Cortex of kidney (tissue), 1 donor: ENCODE data around the gene COL12A1.
A peak's percentile ranks its signal among the peaks of the same experiment; 100 is the strongest.

Experiments used
- DNase-seq: peaks from one replicate; lab custom pipeline; 2025; lab: John Stamatoyannopoulos, UW

Gene COL12A1

DNA sequence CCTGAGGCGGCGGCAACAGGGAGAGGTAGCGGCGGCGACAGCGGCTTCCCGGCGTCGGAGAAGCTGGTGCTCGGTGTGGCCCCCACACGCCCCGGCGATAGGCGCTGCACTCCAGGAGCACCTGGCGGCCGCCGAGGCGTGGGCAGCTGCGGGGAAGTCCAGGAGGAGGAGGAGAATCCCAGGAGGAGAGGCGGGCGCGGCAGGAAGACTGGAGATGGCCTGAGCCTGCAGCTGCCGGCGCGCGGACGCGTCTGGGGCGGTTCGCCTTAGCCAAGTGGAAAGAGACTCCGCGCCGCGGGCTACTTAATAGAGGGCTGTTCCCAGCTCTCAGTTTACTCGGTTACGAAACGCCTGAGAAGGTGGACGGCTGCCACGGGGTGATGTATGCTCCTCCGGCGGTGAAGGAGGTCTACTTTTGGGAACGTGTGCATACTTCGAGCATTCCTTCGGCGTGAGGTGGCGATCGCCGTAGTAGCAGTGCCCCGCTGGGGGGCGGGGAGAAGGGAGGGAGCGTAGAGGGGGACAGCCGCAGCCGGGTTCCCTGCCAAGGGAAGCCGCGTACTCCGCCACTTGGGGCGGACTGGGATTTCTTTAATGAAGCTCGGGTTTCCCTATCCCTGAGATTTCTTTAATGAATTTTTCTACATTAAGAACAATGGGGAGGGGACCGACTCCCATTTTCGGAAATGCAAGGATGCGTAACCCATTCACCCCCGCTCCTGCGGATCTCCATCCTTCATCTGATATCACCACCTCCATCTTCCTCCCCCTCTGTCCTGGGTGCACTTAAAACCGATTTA lies at the start of gene COL12A1:
Gene COL12A1 (minus strand): TSS at position 278 of the 800 bp plus-strand sequence. CDS start 3,261 bp downstream, outside the sequence.
- DNase-seq: no peak

DNA sequence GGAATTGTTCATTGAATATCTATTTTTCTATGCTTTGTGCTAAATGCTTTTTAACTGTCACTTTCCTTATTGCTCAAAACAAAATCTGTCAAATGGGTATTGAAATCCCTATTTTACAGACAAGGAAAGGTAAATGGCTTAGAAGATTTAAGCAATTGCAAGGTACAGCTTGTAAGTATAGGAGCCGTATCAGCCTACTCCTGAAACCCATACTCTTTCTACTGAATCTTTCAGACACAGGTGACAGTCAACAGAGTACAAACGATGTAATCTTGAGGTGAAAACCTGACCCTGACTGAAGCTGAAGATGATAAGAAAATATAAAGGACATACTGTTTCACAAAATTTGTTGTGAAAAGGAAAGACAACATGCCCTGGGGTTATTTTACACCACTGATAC lies 44.7 kb upstream of the COL12A1 start:
- DNase-seq: no peak

DNA sequence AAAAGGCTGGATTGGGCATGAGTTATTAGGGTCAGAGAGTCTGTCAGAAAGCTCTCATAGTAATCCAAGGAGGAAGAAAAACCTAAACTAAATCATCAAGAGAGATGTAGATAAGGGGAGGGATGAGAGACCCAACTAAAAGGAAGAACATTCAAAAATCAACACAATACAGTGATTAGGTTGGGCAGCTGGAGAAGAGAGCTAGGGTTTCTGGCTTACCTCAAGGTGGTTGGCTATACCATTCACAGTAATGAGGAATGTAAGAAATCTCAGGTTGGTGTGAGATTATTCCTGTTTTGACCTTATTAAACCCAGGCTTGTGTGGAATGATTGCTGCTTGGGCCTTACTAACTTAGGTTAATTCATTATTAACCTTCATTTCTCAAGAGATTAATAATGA lies 44.0 kb upstream of the COL12A1 start:
- no peak for DNase-seq

DNA sequence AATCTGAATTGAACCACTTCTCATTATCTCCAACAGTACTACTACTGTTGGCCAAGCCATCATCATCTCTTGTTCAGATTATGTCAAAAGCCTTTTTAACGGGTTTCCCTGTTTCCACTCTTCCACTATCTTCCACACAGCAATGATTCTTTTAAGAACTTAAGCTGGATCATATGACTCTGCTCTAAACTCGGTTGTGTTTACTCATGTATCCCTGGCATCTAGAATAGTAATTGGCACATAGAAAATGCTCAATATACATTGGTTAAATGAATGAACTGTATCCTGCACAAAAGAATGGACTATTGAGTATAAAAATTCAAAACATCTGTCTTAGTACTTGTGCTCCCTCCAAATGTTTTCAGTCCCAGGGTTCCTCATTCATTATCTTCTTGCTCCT lies 40.5 kb upstream of the COL12A1 start:
- no peak for DNase-seq

DNA sequence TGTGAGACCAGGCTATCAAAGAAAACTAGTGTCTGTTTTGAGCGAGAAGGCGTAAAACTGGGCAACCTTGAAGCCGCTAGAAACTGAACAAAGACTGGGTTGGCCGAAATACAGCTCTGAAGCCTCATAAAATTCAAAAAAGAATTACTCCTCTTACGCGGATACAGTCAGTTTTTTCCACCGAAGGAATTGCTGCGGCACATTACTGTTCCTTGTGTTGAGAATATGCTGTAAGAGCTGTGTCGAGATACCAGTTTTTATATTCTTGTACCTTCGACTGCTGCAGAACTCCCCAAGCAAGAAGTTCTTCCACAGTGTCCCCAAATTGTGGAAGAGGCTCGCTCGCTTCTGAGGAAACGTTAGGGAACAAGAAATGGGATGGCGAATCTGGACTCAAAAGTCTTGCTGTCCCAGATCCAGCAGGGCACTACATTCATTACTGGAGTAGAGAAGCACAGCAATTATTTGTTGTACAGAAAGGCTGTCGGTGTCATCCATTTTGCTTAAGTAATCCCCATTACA lies 38.3 kb upstream of the COL12A1 start:
- DNase-seq: no peak

DNA sequence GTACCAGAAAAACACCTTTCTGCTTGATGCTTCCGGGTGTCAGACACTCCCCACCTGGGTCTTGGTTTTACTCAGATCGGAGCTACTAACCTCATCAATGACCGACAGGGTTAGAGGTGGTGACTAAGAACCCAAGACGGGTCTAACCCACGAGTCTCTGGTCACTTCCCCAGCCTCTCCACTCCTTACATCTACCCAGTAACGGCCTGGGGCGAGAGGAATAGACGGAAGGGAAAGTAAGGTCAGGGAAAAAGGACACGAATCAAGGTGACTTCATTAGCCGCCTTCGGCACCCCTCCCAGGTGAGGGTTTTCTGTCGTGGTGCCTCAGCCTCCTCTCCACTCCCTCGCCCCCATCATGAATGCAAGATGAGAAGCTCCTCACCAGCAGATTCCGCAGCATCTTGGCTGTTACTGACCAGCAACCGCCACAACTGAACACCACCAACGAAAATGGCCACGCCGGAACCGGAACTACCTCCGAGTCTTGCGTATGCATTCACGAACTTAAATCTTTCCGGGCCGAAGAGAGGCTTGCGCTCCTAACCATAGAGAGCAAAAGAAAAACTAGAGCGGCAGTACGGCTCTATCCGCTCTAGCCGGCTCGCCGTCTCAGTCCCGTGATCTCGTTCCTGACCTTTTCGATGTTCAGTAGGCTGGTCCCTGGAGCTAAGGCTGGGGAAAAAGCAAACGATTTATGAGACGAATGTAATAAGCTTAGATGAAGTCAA lies 37.6 kb upstream of the COL12A1 start, which contains the start of gene COX7A2:
Gene COX7A2 (minus strand): TSS at position 469 of the 730 bp plus-strand sequence. CDS start 67 bp downstream, at position 402.
- peak; percentile 11 for DNase-seq

DNA sequence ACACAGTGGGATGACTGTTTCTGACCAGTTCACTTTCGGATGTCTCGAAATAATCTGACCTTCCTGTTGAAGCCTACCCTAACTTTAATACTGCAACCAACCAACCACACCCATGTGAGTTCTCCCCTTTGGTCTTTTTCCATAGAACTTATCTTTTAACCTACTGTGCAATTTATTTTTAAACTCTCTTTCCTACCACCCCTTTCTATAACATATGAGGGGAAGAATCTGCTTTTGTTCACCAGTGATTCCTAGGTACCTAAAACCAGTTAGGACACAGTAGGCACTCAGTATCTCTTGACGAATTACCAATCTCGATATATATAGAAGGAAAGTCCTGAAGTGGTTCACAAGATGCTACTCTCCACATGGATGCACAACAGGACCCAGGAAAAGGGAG lies 30.8 kb upstream of the COL12A1 start:
- DNase-seq: no peak

DNA sequence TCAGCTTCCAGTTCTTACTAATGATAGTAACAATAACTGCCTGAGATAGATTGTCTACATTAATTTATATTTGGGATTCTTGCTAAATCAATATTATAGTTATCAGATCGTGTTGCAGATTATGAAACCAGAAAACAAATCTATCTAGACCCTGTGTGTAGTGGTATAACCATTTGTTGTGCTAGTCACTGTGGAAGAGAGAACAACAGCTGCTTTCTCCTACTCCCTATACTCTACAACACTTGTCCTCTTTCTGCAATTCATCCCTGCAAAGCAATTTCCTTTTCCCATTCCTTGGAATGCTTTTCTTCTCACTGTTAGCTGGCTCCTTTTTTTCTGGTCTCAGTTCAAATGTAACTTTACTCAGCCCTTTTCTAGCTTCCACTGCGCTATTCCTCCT lies 29.4 kb upstream of the COL12A1 start:
- no peak for DNase-seq

DNA sequence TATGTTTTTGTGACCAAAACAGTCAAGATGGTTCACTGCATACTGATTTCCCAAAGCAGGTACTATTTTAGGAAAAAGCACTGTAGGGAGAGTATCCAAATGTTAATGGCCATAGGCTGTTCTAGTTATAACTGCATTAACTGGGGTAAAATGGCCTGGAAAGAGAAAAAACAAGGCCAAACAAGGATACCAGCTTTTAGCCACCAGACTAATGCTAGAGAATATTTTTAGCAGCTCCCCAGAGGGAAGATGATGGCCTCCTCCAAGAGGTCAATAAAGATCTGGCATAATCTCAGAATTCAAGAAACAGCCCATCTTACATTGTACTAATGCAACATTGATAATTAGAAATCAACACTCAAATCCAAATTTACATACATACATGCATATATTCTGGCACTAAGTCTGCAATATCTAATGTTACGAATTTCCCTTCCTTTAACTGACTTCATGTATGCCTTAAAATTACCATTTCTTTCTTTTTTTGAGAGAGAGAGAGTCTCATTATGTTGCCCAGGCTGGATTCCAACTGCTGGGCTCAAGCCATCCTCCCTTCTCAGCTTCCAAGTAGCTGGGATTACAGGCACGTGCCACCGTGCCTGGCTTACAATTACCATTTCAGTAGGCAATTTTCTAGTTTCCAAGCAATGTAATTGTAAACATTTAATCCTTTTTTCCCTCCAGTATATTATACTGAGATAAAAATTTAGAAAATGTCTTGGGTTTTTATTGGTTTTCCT lies 28.4 kb upstream of the COL12A1 start:
- no peak for DNase-seq

DNA sequence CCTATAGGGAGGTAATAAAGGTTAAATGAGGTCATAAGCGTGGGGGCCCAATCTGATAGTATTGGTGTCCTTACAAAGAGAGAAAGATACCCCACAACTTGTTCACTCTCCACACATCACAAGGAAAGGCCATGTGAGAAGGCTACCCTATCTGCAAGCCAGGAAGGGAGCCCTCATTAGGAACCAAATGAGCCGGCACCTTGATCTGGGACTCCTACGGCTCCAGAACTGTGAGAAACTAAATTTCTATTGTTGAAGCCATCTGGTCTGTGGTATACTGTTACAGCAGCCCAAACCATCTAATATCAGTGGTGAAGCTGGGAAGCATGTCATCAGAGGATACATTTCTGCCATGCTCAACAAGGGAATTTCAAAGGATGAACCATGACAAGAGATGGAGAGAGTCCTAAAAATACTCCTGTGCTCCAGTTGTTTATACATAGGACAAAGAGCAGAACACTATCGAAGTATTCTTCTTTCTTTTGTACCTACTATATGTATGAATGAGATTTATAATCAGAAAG lies 27.3 kb upstream of the COL12A1 start:
- no peak for DNase-seq

DNA sequence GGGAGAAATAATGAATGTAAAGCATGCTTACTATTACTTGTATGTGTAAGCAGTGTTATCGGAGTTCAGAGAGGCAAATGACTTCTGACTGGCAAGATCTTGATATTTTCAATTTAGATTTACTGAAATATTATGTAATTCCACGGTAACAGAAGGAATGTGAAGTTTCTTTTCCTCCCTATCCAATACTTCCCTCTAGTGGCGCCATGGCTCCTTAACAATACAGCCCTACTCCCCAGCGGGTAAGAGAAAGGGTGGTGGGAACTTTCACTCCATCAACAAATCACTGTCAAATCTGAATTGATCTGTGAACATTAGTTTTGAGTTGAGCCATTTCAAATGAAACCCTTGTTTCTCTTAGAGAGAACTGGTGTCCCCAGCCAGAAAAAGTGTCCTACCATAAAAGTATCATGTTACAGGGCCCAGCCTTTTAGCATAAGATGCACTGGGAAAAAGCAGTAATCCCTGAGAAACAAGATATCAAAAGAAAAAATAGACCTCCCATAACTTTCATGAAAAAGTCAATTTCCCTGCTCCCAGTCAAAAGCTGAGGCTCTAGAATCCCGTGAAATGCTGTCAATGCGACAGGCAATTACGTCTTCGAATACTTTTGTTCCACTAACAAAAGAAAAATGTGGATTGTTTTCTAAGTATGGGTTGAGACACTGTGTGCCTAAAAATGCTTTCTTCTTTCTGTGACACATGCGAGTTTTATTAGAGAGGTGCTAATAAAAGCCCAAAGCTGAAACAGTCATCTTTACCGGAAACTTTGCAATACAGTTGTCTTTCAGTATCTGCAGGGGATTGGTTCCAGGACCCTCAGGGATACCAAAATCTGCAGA lies 24.9 kb upstream of the COL12A1 start:
- DNase-seq: no peak

DNA sequence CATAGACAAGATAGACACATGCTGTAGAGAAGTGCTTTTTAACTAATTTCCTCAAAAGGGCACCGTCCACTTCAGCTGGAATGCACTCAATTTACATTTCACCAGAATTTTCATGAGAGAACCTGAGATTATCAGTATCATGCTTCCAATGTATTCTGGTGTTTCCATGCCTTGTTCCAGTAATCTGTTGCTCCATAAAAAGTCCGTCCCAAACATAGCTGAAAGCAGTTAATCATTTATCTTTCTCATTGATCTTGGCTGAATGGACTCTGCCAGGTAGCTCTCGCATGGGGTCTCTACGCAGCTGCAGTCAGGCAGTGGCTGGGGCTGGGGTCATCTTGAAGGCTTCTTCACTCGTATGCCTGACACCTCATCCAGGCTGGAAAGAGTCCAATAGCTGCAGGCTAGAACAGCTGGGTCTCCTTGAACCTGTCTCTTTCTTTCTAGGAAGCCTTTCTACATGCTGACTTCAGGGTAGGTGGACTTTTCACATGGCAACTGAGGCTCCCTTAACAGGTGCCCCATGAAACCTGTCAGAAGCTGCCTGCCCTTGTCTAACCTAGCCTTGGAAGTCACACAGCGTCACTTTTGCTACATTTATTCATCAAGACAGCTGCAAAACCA lies 18.6 kb upstream of the COL12A1 start:
- DNase-seq: no peak

DNA sequence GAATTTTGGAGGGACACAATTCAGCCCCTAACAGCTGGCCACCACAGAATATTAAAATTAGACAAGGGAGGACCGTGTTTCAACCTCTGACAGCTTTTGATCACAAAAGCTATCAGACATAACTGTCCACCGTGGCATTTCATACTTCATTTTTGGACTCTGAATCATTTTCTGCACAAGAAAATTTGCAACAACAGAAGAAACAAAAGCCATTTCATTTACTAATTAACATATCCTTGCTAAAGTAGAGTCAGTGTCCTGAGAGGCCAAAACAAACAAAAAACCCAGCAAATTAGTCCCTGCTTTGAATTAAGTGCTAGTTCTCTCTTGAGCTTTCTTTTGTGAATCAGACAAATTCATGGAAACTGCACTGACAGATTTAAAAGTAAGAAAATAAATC lies 17.6 kb upstream of the COL12A1 start:
- no peak for DNase-seq

DNA sequence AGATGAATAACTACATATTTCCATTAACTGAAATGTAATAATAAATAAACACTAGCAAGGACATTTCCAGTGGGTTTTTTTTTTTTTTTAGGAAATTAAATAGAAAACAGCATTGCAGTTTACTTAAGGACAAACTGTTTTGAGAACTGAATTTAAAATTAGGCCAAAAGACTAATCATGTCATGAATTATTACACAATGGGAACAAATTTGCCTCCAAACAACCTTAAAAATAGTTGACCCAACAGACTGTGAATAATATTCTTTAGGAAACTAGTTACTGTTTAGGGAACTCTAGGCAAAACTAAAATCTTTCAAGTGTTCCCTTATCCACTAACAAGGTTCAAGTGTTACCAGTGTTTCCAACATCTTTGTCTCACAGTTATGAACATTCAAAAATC lies 16.4 kb upstream of the COL12A1 start:
- DNase-seq: no peak

DNA sequence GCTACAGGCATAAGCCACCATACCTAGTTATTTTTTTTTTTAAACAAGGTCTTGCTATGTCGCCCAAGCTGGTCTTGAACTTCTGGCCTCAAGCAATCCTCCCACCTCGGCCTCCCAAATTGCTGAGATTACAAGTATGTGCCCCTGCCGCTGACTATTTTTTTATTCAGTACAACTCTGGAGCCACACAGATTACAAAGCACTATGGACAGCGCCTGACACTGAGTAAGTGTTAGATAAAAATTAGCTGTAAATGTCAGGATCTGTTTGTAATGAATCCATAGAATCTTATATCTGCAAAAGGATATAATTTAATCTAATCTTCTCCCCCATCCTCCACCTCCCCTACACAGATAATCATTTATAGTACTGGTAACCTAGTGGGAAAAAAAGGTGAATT lies 15.3 kb upstream of the COL12A1 start:
- DNase-seq: no peak

DNA sequence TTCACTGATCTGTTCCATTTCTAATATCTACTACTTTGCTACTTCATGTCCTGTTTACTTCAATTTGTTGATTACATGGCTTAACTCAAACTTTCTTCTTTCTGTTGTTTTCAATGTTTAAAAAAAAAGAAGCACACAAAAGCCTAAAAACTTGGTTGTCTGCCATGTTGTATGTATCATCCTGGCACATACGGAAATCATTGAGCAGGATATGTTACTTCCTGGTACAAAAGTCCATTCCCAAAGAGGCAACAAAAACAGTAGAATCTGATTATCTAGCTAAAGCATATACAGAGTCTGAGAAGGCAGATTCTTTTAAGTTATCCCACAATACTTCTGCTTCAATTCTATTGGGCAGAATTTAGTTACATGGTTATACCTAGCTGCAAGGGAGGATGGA lies 14.5 kb upstream of the COL12A1 start:
- DNase-seq: no peak

DNA sequence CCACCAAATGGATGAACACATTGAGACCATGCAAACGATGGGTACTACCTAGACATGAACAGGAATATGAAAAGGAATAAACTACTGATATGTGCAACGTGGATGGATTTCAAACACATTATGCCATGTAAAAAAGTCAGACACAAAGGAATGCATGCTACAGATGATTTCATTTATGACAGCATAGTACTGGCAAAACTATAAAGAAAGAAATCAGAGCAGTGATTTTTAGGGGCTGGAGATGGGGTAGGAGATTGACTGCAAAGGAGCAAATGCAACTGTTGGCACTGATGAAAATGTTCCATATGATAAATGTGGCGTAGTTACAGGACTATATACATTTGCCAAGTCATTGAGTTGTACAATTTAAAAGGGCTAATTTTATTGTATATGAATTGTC lies 13.4 kb upstream of the COL12A1 start:
- DNase-seq: no peak

DNA sequence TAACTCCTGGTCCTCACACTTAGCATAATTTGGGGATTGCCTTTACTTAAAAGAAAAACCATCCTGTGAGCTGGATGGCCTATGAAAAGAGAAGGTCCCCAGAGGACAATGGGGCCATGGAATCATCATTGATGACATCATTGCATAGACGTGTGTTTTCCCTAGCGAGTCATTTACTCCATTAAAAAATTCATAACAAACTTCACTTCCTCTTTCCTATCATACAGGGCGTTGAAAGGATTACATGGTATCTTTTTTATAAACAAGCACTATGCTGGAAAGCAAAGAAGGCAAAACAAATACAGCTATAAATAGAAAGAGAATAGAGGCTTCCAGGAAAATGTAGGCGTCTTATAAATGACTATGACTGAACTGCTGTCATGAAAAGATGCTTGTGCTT lies 11.3 kb upstream of the COL12A1 start:
- no peak for DNase-seq

DNA sequence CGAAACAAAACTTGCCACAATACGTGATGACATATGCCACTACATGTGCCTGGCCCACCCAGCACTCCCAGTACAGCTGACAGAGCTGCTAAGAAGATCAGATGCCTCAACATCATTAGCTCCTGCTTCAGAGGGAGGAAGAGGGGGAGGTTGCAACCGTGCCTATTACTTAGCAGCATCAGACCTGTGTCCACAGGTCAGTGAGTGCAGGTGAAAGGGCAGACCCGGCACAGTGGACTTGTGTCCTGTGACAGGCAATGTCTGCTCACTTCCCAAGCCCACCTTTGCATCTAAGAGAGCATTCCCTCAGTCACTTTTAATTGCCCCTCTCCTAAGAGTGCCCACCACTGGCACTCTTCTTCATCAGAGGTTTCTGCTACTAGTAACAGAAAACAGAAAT lies 9.4 kb upstream of the COL12A1 start:
- DNase-seq: no peak

DNA sequence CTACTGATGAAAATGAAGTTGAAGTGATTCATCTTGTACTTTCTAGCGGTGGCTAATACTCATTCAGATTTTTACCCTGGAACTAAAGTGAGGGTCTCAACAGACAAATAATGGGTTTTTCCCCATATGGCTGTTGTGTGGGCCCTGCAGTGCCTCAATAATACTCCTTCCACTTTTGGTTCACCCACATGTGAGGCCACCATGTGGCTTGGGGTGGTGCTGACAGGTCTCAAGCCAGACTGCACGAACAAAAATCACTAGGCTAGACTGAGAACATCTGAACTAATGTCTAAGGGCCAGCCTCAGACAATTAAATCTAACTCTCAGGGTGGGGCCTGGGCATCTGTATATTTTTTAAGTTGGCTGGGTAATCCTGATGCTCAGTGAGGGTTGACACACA lies 7.9 kb upstream of the COL12A1 start:
- no peak for DNase-seq

DNA sequence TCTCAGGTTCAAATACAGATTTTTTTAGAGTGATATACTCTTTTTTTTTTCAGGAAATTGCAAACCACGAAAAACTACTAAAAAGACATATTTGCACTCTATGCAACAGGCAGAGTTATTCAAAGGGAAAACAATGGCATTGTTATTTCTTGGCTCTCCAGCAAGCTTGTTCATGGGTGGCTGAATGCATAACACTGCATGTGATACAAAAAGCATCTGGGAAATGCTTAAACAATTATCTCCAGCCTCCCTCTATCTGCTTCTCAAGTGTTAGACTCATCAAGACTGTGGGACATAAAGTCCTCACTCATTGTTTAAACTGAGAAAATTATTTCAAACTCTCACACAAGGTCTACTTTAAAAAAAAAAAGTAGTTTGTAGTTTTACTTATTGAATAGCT lies 7.3 kb upstream of the COL12A1 start:
- DNase-seq: no peak
